HG03095 (cell line): Measurements from ENCODE around the gene DEFB108B.
A peak's percentile ranks its signal among the peaks of the same experiment; 100 is the strongest.
"Not testable (repeated sequence)": the region's sequence is repeated elsewhere in the genome, so short reads cannot be mapped to it uniquely, and the experiment has no call there.

ENCODE experiments used
- ATAC-seq: cut with Tn5 transposase; IDR thresholded peaks from one replicate; pipeline ENCODE4 v1.9.1; 2021; ENCODE audit warnings: moderate library complexity; ENCODE audit not compliant: unreplicated experiment

DEFB108B gene

GRCh38 chr11:71832811-71833210 is at the start of gene DEFB108B:
DEFB108B (plus strand) TSS chr11:71833200; CDS start chr11:71833200, 0 bp downstream.
- not testable (repeated sequence) for ATAC-seq

- ATAC-seq, result peak; percentile 42
Measured at GRCh38 chr11:71786114-71786847, 46.7 kb upstream of the DEFB108B start.

- ATAC-seq, result peak; percentile 97
Measured at GRCh38 chr11:71786848-71787097, 46.2 kb upstream of the DEFB108B start.

GRCh38 chr11:71787098-71787823 is 45.7 kb upstream of the DEFB108B start:
- peak; percentile 88 for ATAC-seq

- not testable (repeated sequence) for ATAC-seq
Measured at GRCh38 chr11:71787824-71788454, 45.1 kb upstream of the DEFB108B start.

GRCh38 chr11:71789444-71790196 is 43.4 kb upstream of the DEFB108B start:
- ATAC-seq, result not testable (repeated sequence)

- ATAC-seq, result not testable (repeated sequence)
Measured at GRCh38 chr11:71791111-71791510, 41.9 kb upstream of the DEFB108B start.

- not testable (repeated sequence) for ATAC-seq
Measured at GRCh38 chr11:71792621-71793235, 40.3 kb upstream of the DEFB108B start.

- ATAC-seq, result not testable (repeated sequence)
Measured at GRCh38 chr11:71794386-71795040, 38.5 kb upstream of the DEFB108B start.

GRCh38 chr11:71795236-71795635 is 37.8 kb upstream of the DEFB108B start:
- not testable (repeated sequence) for ATAC-seq

GRCh38 chr11:71796016-71796415 is 37.0 kb upstream of the DEFB108B start:
- not testable (repeated sequence) for ATAC-seq

GRCh38 chr11:71796781-71797180 is 36.2 kb upstream of the DEFB108B start:
- not testable (repeated sequence) for ATAC-seq

- ATAC-seq, result not testable (repeated sequence)
Measured at GRCh38 chr11:71799556-71800128, 33.4 kb upstream of the DEFB108B start.

- ATAC-seq, result not testable (repeated sequence)
Measured at GRCh38 chr11:71800335-71800953, 32.6 kb upstream of the DEFB108B start.

GRCh38 chr11:71801026-71801425 is 32.0 kb upstream of the DEFB108B start:
- ATAC-seq, result not testable (repeated sequence)

- not testable (repeated sequence) for ATAC-seq
Measured at GRCh38 chr11:71802874-71803273, 30.1 kb upstream of the DEFB108B start.

- not testable (repeated sequence) for ATAC-seq
Measured at GRCh38 chr11:71804158-71804947, 28.6 kb upstream of the DEFB108B start.

- not testable (repeated sequence) for ATAC-seq
Measured at GRCh38 chr11:71812529-71812928, 20.5 kb upstream of the DEFB108B start.
